GM10248 (cell line): ENCODE results near the gene PARP11.

Source experiments
- CTCF ChIA-PET: fragments of 300-600 bp; sonication (Branson Sonifier 250); formaldehyde crosslinking; extraction: SDS; loops from one replicate; lab custom pipeline; 2021; ENCODE audit warnings: antibody characterized with exemption; lab: Yijun Ruan, JAX
- POLR2A ChIA-PET: fragments of 350-650 bp; sonication (Branson Sonifier 250); formaldehyde crosslinking; extraction: SDS; loops from one replicate; lab custom pipeline; 2020; ENCODE audit warnings: antibody characterized with exemption; lab: Yijun Ruan, JAX
- DNase-seq: peaks from one replicate; pipeline ENCODE4 v3.0.0; 2012; ENCODE audit errors: extremely low spot score
- TF ChIP-seq, protein P1 (sequence below): IDR thresholded peaks from 2 replicates; pipeline ENCODE4 v1.5.1; 2012; ENCODE audit warnings: mild to moderate bottlenecking, low read depth; ENCODE audit errors: extremely low read depth, missing control alignments, control extremely low read depth

The PARP11 gene

DNA sequence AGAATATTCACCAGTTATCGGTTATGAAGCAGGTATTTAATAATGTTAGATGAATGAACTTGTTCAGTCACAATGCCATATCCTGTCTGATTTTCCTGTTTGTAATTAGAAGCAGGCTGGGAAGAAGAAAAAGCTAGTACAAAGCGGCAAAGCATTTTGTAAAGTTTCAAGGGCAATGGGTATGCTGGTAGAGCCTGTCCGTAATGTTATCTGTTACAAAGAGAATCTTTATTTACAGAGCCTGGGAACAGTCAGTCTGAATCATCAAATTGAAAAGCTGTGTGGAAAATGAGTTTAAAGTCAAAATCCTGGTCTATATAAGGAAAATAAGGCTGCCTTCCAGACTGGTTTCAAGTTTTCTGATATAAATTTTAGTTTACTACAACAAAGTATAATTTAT is 40.5 kb downstream of the PARP11 start:
- ChIA-PET CTCF (interaction anchor here (0.9 to 5.5 kb wide), 3 partner anchors 29 to 532 kb away, joined by 3 to 35 read pairs (median 3); no protein-coding TSS in a partner anchor), POLR2A (no interaction called here)
- TF ChIP-seq, protein P1, sequence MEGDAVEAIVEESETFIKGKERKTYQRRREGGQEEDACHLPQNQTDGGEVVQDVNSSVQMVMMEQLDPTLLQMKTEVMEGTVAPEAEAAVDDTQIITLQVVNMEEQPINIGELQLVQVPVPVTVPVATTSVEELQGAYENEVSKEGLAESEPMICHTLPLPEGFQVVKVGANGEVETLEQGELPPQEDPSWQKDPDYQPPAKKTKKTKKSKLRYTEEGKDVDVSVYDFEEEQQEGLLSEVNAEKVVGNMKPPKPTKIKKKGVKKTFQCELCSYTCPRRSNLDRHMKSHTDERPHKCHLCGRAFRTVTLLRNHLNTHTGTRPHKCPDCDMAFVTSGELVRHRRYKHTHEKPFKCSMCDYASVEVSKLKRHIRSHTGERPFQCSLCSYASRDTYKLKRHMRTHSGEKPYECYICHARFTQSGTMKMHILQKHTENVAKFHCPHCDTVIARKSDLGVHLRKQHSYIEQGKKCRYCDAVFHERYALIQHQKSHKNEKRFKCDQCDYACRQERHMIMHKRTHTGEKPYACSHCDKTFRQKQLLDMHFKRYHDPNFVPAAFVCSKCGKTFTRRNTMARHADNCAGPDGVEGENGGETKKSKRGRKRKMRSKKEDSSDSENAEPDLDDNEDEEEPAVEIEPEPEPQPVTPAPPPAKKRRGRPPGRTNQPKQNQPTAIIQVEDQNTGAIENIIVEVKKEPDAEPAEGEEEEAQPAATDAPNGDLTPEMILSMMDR: no peak
- DNase-seq: no peak

DNA sequence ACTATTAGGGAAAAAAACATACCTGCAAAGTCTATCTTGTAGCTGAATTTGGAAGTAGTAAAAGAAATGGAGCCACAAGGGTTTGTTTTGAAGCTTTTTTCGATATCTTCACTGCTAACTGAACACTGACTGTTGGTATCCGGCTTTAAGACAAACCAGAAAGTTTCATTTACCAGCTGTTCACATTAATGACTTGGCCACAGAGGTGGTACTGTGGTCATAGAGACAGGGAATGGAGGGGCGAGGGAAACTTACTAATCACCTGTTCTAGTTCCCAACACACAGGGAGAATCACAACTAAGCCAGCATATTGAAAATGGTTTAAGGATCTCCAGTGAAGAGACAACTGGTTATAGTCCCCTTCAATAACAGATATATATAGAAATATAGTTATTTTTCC is 44.3 kb downstream of the PARP11 start:
- no peak for DNase-seq
- TF ChIP-seq, protein P1: no peak
- CTCF ChIA-PET: interaction anchor here (1.4 to 3.3 kb wide), 2 partner anchors 516 to 530 kb away, joined by 3 to 15 read pairs; no protein-coding TSS in a partner anchor
- POLR2A ChIA-PET: no interaction called here

DNA sequence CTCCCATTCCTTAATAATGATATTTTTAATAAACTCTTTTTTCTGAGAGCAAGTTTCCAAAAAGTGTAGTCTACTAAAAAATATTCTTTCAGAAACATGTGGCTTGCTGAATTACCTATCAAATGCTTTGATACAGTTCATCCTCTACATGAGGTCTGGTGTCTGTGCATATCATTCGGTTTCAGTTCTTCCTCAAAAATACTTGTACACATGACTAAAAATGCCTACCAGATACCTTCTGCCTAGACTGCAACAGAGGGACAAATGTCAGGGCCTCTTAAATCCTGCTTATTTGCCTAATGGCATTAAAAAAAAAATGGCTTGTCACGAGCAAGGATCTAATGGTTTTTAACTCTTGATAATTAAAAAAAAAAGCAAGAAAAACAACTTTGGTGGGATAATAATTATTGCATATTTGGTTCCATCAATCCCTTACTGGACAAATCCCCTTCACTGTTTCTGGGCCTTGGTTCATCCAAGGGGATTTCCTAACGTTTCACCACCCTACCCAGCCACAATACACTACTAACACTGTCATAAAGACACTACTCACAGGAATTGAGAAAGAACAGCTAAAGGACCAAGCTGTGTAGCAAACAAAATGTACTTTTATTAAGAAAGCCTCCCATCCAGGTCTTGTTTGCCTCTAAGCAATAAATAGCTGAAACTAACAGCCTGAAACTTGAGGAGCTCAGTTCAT is 45.7 kb downstream of the PARP11 start:
- ChIA-PET POLR2A (interaction anchor here (0.7 kb wide), 1 partner anchor 36 kb away, joined by 5 read pairs; no protein-coding TSS in a partner anchor), CTCF (interaction anchor here (0.8 to 3.3 kb wide), 2 partner anchors 19 to 528 kb away, joined by 3 to 15 read pairs; no protein-coding TSS in a partner anchor)
- DNase-seq: peak; percentile 48
- TF ChIP-seq, protein P1: no peak

DNA sequence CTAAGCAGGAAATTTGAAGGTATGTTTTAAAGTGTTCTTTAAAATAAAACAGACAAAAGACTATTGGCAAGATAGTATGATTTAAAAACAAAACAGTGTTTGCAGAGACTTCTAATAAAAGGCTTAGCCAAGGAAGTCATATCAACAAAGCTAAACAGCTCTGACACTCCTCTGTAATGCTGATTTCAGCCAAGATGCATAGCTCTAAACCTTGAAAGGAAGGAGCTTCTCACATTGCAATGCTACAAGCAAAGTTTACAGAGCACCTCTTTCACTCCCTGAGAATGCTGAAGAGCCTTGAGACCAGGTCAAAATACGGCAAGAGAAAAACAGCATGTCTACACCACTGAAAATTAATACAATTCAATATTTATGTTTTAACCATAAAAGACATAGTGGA is 51.8 kb downstream of the PARP11 start:
- TF ChIP-seq, protein P1: no peak
- DNase-seq: no peak
- ChIA-PET CTCF (interaction anchor here (1.2 to 2.3 kb wide), 4 partner anchors 18 to 522 kb away, joined by 3 to 9 read pairs (median 6); no protein-coding TSS in a partner anchor), POLR2A (no interaction called here)

DNA sequence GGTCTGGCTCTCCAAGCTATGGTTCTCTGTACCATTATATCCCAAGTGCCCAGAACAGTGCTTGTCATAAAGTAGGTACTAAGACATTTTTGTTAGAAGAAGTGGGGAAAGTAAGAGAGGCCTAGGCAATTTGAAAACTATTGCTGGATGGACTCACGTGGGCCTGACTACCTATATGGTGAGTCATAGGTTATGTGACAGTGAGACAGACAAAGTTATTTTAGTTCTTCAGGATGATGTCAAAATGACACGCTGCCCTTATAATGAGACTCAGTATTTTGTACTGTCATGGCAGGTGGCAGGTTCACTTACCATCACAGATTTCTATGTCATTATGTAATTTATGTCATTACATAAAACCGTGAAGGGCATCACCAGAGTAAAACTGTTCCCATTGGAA is 53.1 kb downstream of the PARP11 start:
- DNase-seq: no peak
- ChIA-PET POLR2A (no interaction called here), CTCF (interaction anchor here (1.9 to 4.9 kb wide), 2 partner anchors 16 to 520 kb away, joined by 9 to 23 read pairs; no protein-coding TSS in a partner anchor)
- TF ChIP-seq, protein P1: no peak

DNA sequence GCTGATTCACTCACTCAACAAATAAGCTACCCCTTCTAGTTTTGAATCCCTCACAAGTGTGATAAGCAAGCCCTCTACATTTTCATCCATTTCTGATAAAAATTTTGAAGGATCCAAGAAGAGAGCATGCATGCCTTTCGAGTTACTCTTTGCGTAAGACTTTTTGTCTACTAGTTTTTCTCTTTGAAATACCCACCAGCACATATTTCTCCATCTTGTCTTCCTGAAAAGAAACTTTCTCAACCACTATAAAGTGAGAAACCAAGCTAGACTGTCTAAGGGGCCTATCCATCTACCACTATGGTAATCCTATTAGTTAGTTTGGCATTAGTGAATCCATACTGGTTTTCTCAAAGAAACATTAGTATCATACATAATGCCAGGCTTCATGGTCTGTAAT is 56.9 kb downstream of the PARP11 start:
- ChIA-PET POLR2A (no interaction called here), CTCF (interaction anchor here (0.9 to 4.9 kb wide), 3 partner anchors 10 to 516 kb away, joined by 3 to 23 read pairs (median 3); no protein-coding TSS in a partner anchor)
- no peak for DNase-seq
- TF ChIP-seq, protein P1: no peak
